ENCODE data around the gene PRKAR1B. TPM values are rescaled to one million over a fixed set of nuclear protein-coding genes. Genes with fewer than 3 reads are reported as not detected.
"Not testable (repeated sequence)": the region's sequence is repeated elsewhere in the genome, so short reads cannot be mapped to it uniquely, and the experiment has no call there.

Gene PRKAR1B
- total RNA-seq, 1 experiment from 2014 or later = 9.6 TPM

DNA sequence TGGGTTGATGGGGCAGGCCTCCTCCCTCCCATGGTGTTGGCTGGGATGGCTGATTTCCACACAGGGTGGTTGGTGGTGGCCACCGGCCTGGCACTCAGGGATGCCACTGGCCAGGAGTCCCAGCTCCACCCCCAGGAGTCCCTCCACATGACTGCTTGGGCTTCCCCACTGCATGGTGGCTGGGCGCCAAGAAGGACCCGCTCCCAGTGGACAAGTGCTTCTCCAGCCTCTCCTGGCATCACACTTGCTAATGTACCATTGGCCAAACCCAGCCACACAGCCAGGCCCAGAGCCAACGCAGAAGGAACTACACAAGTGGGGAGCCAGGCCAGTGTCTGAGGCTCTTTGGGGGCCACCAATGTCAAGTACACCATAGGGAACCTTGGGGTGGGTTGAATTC is 74.2 kb downstream of the PRKAR1B start:
- no peaks in the 10 kb centered on the region for H4K20me1 ChIP-seq (ENCODE audit: insufficient read depth, low read depth, low read length)
- no peak for DNase-seq
- H3K9me2 ChIP-seq (replicated peaks; ENCODE audit: insufficient read depth, low read length) = no peaks in the 10 kb centered on the region
- H3K27me3 ChIP-seq (ENCODE audit: low read length) = no peaks in the 10 kb centered on the region
- no peaks in the 10 kb centered on the region for H3K4me1 ChIP-seq (ENCODE audit: low read length)
- H3K4me3 ChIP-seq (ENCODE audit: low read length) = no peak overlapping the region
- peaks cover 30% of the 10 kb centered on the region for H3K9me3 ChIP-seq (ENCODE audit: low read length)
- no peak overlapping the region for H3K9ac ChIP-seq (ENCODE audit: low read length)
- H3K27ac ChIP-seq (ENCODE audit: low read length) = no peak overlapping the region
- H3K79me2 ChIP-seq (ENCODE audit: low read length) = peaks cover 39% of the 10 kb centered on the region
- no peak overlapping the region for H3K4me2 ChIP-seq (ENCODE audit: low read depth, low read length, poor library complexity, severe bottlenecking)
- H3K36me3 ChIP-seq (ENCODE audit: insufficient read depth, low read length) = peaks cover 33% of the 10 kb centered on the region
- H2AFZ ChIP-seq (ENCODE audit: low read length) = no peak overlapping the region

DNA sequence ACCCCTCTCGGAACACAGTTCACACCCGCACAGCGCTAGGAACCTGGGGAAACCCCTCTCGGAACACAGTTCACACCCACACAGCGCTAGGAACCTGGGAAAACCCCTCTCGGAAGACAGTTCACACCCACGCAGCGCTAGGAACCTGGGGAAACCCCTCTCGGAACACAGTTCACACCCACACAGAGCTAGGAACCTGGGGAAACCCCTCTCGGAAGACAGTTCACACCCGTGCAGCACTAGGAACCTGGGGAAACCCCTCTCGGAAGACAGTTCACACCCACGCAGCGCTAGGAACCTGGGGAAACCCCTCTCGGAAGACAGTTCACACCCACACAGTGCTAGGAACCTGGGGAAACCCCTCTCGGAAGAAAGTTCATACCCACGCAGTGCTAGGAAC is 74.9 kb downstream of the PRKAR1B start:
- H3K4me2 ChIP-seq (ENCODE audit: low read depth, low read length, poor library complexity, severe bottlenecking); H4K20me1 ChIP-seq (ENCODE audit: insufficient read depth, low read depth, low read length); H2AFZ ChIP-seq (ENCODE audit: low read length); H3K9me2 ChIP-seq (replicated peaks; ENCODE audit: insufficient read depth, low read length); H3K4me3 ChIP-seq (ENCODE audit: low read length); DNase-seq; H3K27me3 ChIP-seq (ENCODE audit: low read length); H3K9ac ChIP-seq (ENCODE audit: low read length); H3K4me1 ChIP-seq (ENCODE audit: low read length); H3K27ac ChIP-seq (ENCODE audit: low read length): not testable (repeated sequence)
- peaks cover 39% of the 10 kb centered on the region for H3K79me2 ChIP-seq (ENCODE audit: low read length)
- peaks cover 32% of the 10 kb centered on the region for H3K36me3 ChIP-seq (ENCODE audit: insufficient read depth, low read length)
- H3K9me3 ChIP-seq (ENCODE audit: low read length) = peaks cover 30% of the 10 kb centered on the region

DNA sequence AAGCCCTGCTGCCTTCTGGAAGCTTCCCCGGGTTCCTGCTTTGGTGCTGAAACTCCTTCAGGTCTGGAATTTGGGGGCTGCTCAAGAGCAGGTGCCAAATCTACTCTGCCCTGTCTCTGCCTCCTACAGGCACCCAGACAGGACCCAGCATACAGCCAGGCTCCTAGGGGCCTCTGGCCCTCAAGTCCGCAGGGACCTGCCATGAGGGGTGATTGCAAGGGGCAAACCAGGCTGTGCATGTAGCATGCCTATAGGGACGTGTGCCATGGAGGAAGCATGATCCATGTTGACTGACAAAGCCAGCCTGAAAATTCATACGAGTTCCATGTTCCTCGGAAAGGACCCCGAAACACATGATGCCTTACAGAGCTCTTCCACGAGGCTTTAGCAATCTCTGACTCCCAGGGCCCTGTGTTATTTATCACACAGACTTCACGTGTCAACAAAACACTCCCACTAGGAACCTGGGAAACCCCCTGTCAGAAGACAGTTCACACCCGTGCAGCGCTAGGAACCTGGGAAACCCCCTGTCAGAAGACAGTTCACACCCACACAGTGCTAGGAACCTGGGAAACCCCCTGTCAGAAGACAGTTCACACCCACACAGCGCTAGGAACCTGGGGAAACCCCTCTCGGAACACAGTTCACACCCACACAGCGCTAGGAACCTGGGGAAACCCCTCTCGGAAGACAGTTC is 75.9 kb downstream of the PRKAR1B start:
- Histone ChIP-seq H2AFZ (ENCODE audit: low read length) (no peak overlapping the region), H3K9me3 (ENCODE audit: low read length) (peaks cover 24% of the 10 kb centered on the region), H3K9me2 (replicated peaks; ENCODE audit: insufficient read depth, low read length) (no peaks in the 10 kb centered on the region), H4K20me1 (ENCODE audit: insufficient read depth, low read depth, low read length) (no peaks in the 10 kb centered on the region), H3K9ac (ENCODE audit: low read length) (no peak overlapping the region), H3K4me1 (ENCODE audit: low read length) (no peaks in the 10 kb centered on the region), H3K36me3 (ENCODE audit: insufficient read depth, low read length) (peaks cover 23% of the 10 kb centered on the region), H3K79me2 (ENCODE audit: low read length) (peaks cover 34% of the 10 kb centered on the region), H3K27me3 (ENCODE audit: low read length) (no peaks in the 10 kb centered on the region), H3K27ac (ENCODE audit: low read length) (no peak overlapping the region), H3K4me2 (ENCODE audit: low read depth, low read length, poor library complexity, severe bottlenecking) (no peak overlapping the region), H3K4me3 (ENCODE audit: low read length) (no peak overlapping the region)
- DNase-seq = no peak

DNA sequence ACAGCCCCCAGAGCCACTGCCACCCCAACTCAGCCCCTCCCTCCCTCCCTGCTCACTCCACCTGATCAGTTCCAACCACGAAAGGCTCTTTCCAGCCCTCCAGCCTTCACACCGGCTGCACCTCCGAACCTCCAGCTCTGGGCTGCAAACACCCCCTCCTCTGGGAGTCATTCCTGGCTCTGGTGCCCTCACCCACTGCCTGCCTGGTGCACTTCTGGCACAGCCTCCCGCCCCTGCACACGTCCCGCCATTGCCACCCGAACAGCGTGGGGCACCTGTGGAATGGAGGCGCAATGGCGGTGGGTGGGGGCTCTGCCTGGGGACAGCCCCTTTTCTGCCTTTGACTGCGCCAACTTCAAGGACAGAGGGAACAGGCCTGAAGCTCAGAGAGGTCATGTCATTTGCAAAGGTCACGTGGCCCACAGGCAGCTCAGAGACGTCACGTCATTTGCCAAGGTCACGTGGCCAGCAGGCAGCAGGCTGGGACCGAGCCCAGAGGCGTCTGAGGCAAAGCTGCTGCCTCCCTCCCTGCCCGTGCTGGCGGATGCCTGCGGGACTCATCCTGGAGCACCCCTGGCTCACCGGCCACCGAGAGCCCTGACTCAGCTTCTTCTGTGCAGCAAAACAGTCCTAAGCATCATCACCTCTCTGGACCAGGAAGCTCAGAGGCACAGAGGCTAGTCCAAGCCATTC is 76.6 kb downstream of the PRKAR1B start:
- no peaks in the 10 kb centered on the region for H3K27me3 ChIP-seq (ENCODE audit: low read length)
- H3K4me2 ChIP-seq (ENCODE audit: low read depth, low read length, poor library complexity, severe bottlenecking) = no peak overlapping the region
- H3K9me2 ChIP-seq (replicated peaks; ENCODE audit: insufficient read depth, low read length) = no peaks in the 10 kb centered on the region
- H3K79me2 ChIP-seq (ENCODE audit: low read length) = peaks cover 27% of the 10 kb centered on the region
- DNase-seq = no peak
- H3K27ac ChIP-seq (ENCODE audit: low read length) = no peak overlapping the region
- no peak overlapping the region for H3K4me3 ChIP-seq (ENCODE audit: low read length)
- peaks cover 16% of the 10 kb centered on the region for H3K36me3 ChIP-seq (ENCODE audit: insufficient read depth, low read length)
- peaks cover 17% of the 10 kb centered on the region for H3K9me3 ChIP-seq (ENCODE audit: low read length)
- no peaks in the 10 kb centered on the region for H4K20me1 ChIP-seq (ENCODE audit: insufficient read depth, low read depth, low read length)
- H2AFZ ChIP-seq (ENCODE audit: low read length) = no peak overlapping the region
- H3K9ac ChIP-seq (ENCODE audit: low read length) = no peak overlapping the region
- no peaks in the 10 kb centered on the region for H3K4me1 ChIP-seq (ENCODE audit: low read length)

DNA sequence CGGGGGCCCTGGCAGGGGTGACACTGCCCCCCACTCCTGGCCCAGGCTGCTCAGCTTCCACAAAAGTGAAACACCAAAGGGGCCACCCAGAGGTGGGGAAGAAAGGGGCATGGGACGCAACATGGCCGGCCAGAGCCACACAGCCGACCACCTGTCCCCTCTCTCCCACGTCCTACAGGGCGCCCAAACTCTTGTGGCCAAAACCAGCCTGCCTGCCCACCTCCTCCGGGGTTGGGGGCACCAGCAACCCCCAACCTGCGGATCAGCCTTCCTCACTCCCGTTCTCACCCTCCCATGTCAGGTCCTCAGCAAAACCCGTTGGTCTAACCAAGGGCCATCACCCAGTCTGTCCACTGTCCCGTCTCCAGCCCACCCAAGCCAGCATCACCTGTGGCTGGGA is 80.1 kb downstream of the PRKAR1B start:
- no peaks in the 10 kb centered on the region for H4K20me1 ChIP-seq (ENCODE audit: insufficient read depth, low read depth, low read length)
- no peak overlapping the region for H2AFZ ChIP-seq (ENCODE audit: low read length)
- H3K9ac ChIP-seq (ENCODE audit: low read length) = no peak overlapping the region
- no peaks in the 10 kb centered on the region for H3K9me3 ChIP-seq (ENCODE audit: low read length)
- no peaks in the 10 kb centered on the region for H3K4me1 ChIP-seq (ENCODE audit: low read length)
- no peaks in the 10 kb centered on the region for H3K9me2 ChIP-seq (replicated peaks; ENCODE audit: insufficient read depth, low read length)
- H3K27ac ChIP-seq (ENCODE audit: low read length) = no peak overlapping the region
- no peak overlapping the region for H3K4me2 ChIP-seq (ENCODE audit: low read depth, low read length, poor library complexity, severe bottlenecking)
- H3K36me3 ChIP-seq (ENCODE audit: insufficient read depth, low read length) = 0 out of 2 replicates have a peak, but pooled peaks cover 2% of the 10 kb centered on the region
- H3K27me3 ChIP-seq (ENCODE audit: low read length) = no peaks in the 10 kb centered on the region
- H3K79me2 ChIP-seq (ENCODE audit: low read length) = no peaks in the 10 kb centered on the region; the same call in 1 of the 2 replicates
- DNase-seq = no peak
- H3K4me3 ChIP-seq (ENCODE audit: low read length) = no peak overlapping the region

DNA sequence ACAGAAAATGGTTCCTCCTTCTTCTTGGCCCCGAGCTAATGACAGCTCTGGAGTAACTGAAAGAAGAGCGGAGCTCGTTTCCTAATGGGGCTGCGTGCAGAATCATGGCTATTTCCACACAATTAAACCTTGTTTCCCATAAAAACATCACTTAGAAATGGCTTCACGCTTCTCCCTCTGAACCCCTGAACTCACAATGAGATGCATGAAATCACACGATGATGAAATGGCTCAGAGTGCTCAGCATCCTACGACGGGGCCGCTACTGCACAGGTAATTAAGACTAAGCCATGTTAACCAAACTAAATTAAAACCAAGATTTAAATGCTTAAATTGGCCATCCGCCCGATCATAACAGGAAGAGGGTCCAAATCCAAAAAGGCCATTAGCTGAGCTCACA is 80.6 kb downstream of the PRKAR1B start:
- no peaks in the 10 kb centered on the region for H3K9me3 ChIP-seq (ENCODE audit: low read length)
- H3K4me3 ChIP-seq (ENCODE audit: low read length) = no peak overlapping the region
- H3K27ac ChIP-seq (ENCODE audit: low read length) = no peak overlapping the region
- H3K27me3 ChIP-seq (ENCODE audit: low read length) = no peaks in the 10 kb centered on the region
- 0 out of 2 replicates have a peak, but pooled peaks cover 2% of the 10 kb centered on the region for H3K36me3 ChIP-seq (ENCODE audit: insufficient read depth, low read length)
- H4K20me1 ChIP-seq (ENCODE audit: insufficient read depth, low read depth, low read length) = no peaks in the 10 kb centered on the region
- no peaks in the 10 kb centered on the region for H3K4me1 ChIP-seq (ENCODE audit: low read length)
- DNase-seq = no peak
- no peaks in the 10 kb centered on the region for H3K9me2 ChIP-seq (replicated peaks; ENCODE audit: insufficient read depth, low read length)
- no peaks in the 10 kb centered on the region; the same call in 1 of the 2 replicates for H3K79me2 ChIP-seq (ENCODE audit: low read length)
- no peak overlapping the region for H2AFZ ChIP-seq (ENCODE audit: low read length)
- H3K9ac ChIP-seq (ENCODE audit: low read length) = no peak overlapping the region
- H3K4me2 ChIP-seq (ENCODE audit: low read depth, low read length, poor library complexity, severe bottlenecking) = no peak overlapping the region

DNA sequence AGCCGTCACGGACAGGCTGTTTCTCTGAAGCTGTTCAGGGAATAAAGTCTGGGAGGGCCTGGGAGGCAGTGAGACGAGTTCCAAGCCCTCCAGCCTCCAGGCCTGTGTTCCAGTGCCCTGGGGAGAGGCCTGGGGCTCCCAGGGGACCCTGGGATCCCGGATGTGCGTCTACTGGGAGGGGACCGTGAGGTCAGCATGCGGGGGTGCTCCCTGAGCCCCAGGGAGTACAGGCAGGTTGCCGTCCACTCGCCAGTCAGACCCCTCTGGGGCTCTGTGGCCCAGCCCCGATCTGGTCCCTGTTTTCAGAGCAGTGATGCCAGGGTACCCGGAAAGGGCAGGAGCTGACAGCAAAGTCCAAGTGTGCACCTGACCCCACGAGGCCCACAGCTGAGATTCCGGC is 81.5 kb downstream of the PRKAR1B start:
- no peaks in the 10 kb centered on the region for H3K4me1 ChIP-seq (ENCODE audit: low read length)
- H2AFZ ChIP-seq (ENCODE audit: low read length) = no peak overlapping the region
- H3K79me2 ChIP-seq (ENCODE audit: low read length) = 0 out of 2 replicates have a peak, but pooled peaks cover 4% of the 10 kb centered on the region
- H3K9me2 ChIP-seq (replicated peaks; ENCODE audit: insufficient read depth, low read length) = no peaks in the 10 kb centered on the region
- H3K9me3 ChIP-seq (ENCODE audit: low read length) = no peaks in the 10 kb centered on the region
- H3K36me3 ChIP-seq (ENCODE audit: insufficient read depth, low read length) = 0 out of 2 replicates have a peak, but pooled peaks cover 2% of the 10 kb centered on the region
- H4K20me1 ChIP-seq (ENCODE audit: insufficient read depth, low read depth, low read length) = no peaks in the 10 kb centered on the region
- no peak overlapping the region for H3K27ac ChIP-seq (ENCODE audit: low read length)
- H3K27me3 ChIP-seq (ENCODE audit: low read length) = no peaks in the 10 kb centered on the region
- H3K4me2 ChIP-seq (ENCODE audit: low read depth, low read length, poor library complexity, severe bottlenecking) = no peak overlapping the region
- no peak overlapping the region for H3K4me3 ChIP-seq (ENCODE audit: low read length)
- DNase-seq = no peak
- no peak overlapping the region for H3K9ac ChIP-seq (ENCODE audit: low read length)

DNA sequence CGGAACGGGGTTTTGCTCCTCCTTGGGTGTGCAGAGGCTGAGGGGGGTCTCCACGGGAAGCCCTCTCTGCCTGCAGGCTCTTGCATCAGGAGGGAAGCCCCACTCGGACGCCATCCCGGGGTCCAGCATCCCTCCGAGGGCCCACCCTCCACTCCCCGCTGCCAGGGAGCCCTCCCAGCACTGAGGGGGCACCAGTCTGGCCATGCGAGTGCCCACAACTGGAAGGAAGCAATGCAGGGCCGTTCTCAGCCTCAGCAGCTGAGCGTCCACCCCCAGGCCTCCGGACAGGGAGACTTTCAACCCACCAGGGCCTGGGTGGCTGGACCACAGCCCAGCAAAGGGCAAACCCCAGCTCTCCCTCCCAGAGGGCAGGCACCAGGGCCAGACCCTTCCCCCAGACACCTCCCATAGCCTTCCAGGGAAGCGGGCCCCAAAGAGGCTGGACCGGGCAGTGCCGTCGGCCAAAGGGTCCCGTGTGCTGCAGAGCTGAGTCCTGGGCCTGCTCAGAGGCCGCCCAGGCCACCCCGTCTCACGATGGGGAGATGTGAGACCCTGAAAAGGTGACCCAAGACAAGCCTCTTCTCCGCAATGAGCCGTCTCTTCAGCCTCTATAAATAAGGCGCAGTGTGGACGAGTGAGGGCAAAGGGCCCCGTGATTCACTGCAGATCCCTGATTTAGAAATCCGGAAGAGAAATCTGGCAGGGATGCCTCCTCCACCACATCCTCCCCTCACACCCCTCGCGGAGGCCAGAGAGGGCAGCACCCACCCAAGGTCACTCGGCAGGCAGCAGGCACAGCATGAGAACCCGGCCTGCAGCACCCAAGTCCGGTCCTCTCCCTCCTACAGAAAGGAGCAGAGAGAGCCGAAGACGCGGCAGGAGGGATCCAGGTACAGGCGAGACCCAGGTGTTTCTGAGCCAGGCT is 82.4 kb downstream of the PRKAR1B start:
- H3K27me3 ChIP-seq (ENCODE audit: low read length) = no peaks in the 10 kb centered on the region
- H4K20me1 ChIP-seq (ENCODE audit: insufficient read depth, low read depth, low read length) = no peaks in the 10 kb centered on the region
- 0 out of 2 replicates have a peak, but pooled peaks cover 2% of the 10 kb centered on the region for H3K36me3 ChIP-seq (ENCODE audit: insufficient read depth, low read length)
- no peaks in the 10 kb centered on the region for H3K9me2 ChIP-seq (replicated peaks; ENCODE audit: insufficient read depth, low read length)
- H3K9me3 ChIP-seq (ENCODE audit: low read length) = no peaks in the 10 kb centered on the region
- no peak overlapping the region for H3K9ac ChIP-seq (ENCODE audit: low read length)
- H3K79me2 ChIP-seq (ENCODE audit: low read length) = 0 out of 2 replicates have a peak, but pooled peaks cover 7% of the 10 kb centered on the region
- no peaks in the 10 kb centered on the region for H3K4me1 ChIP-seq (ENCODE audit: low read length)
- no peak overlapping the region for H3K4me3 ChIP-seq (ENCODE audit: low read length)
- H3K27ac ChIP-seq (ENCODE audit: low read length) = no peak overlapping the region
- DNase-seq = no peak
- no peak overlapping the region for H3K4me2 ChIP-seq (ENCODE audit: low read depth, low read length, poor library complexity, severe bottlenecking)
- H2AFZ ChIP-seq (ENCODE audit: low read length) = no peak overlapping the region

Measured in Karpas-422 (cell line).